ENCODE data around the gene TSGA10IP.

TSGA10IP gene

DNA sequence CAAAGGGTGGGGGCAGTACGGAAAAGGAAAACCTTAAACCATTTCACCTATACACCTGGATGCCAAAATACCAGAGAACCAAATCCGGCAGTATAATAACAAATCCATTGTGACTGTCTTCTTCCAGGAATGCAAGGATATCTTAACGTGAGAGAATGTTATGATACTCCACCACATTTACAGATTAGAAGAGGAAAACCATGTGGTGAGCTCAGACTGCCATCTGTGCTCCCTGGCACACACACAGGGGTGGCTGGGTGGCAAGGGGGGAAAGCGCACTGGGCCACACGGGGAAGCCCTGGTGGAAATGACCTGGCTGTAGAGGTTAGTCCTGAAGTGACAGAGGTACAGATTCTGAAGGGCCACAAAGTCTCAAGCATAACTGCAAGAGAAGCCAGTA is 46.8 kb downstream of the TSGA10IP start:
- no peaks in the 10 kb centered on the region for H3K79me2 ChIP-seq (ENCODE audit: insufficient read depth, low read length)
- H3K27ac ChIP-seq (ENCODE audit: low read length), result no peak overlapping the region
- H3K9me3 ChIP-seq (ENCODE audit: insufficient read depth, low read length, severe bottlenecking), result no peaks in the 10 kb centered on the region
- H3K4me3 ChIP-seq (ENCODE audit: low read depth in 1 of 2, low read length in 2 of 2), result no peak overlapping the region
- H3K9ac ChIP-seq (ENCODE audit: low read depth, low read length), result no peak overlapping the region
- TF ChIP-seq CTCF (IDR thresholded peaks at IDR 0.05; ENCODE audit: borderline replicate concordance, extremely low read depth, low read length, poor library complexity, severe bottlenecking) (no peak), EZH2 (IDR thresholded peaks at IDR 0.05; ENCODE audit: borderline replicate concordance, low read depth, low read length, severe bottlenecking) (no peak)
- DNase-seq (no peak), ATAC-seq (ENCODE audit: insufficient read depth, low read depth) (no peak)
- peaks cover 7% of the 10 kb centered on the region for H3K36me3 ChIP-seq (ENCODE audit: insufficient read depth, low read length)
- H2AFZ ChIP-seq (ENCODE audit: low read depth, low read length), result no peak overlapping the region
- H3K4me2 ChIP-seq (ENCODE audit: insufficient read depth, low read length), result no peak overlapping the region
- no peaks in the 10 kb centered on the region for H4K20me1 ChIP-seq (ENCODE audit: insufficient read depth, low read length)
- no peaks in the 10 kb centered on the region for H3K27me3 ChIP-seq (ENCODE audit: insufficient read depth, low read length, poor library complexity)
- H3K4me1 ChIP-seq (ENCODE audit: insufficient read depth, low read length), result peaks cover 3% of the 10 kb centered on the region

DNA sequence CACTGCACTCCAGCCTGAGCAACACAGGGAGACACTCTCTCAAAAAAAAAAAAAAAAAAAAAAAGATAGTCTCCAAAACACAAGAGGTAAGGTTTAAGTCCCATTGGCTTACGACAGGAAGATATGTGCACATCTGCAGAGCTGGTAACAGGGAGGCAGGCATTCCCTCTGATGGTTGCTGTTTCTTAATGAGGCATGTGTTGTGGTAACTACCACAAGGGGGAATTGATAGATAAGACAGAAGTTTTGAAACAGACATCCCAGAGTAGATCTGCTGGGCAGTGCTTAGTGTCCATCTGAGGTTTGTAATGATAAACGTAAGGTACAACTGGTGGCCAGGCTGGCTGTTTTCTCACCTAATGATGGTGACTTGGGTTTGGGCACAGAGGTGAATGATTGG is 52.0 kb downstream of the TSGA10IP start:
- no peak for TF ChIP-seq EZH2 (IDR thresholded peaks at IDR 0.05; ENCODE audit: borderline replicate concordance, low read depth, low read length, severe bottlenecking)
- TF ChIP-seq CTCF (IDR thresholded peaks at IDR 0.05; ENCODE audit: borderline replicate concordance, extremely low read depth, low read length, poor library complexity, severe bottlenecking), result no peak
- H3K27me3 ChIP-seq (ENCODE audit: insufficient read depth, low read length, poor library complexity), result no peaks in the 10 kb centered on the region

GRCh38 chr11:66001942-66002647 is 56.8 kb downstream of the TSGA10IP start, which contains the start of the genes BANF1 and EIF1AD:
Gene BANF1, plus strand, starts transcription at chr11:66002503. Its CDS starts 748 bp downstream, at chr11:66003251.
Gene EIF1AD, minus strand, starts transcription at chr11:66002157. Its CDS starts 1,768 bp downstream, at chr11:66000389.
- ATAC-seq (ENCODE audit: insufficient read depth, low read depth), result peak; percentile 93
- H4K20me1 ChIP-seq (ENCODE audit: insufficient read depth, low read length), result peaks cover 40% of the 10 kb centered on the region
- peak within 1 kb of the TSS; percentile 77 to 92 for H3K4me3 ChIP-seq (ENCODE audit: low read depth in 1 of 2, low read length in 2 of 2)
- H2AFZ ChIP-seq (ENCODE audit: low read depth, low read length), result peak within 1 kb of the TSS; percentile 84
- peak within 1 kb of the TSS; percentile 74 for H3K9ac ChIP-seq (ENCODE audit: low read depth, low read length)
- peak within 1 kb of the TSS; percentile 88 for H3K27ac ChIP-seq (ENCODE audit: low read length)
- DNase-seq, result peak; percentile 98
- peaks cover 39% of the 10 kb centered on the region for H3K4me1 ChIP-seq (ENCODE audit: insufficient read depth, low read length)
- H3K27me3 ChIP-seq (ENCODE audit: insufficient read depth, low read length, poor library complexity), result no peaks in the 10 kb centered on the region
- TF ChIP-seq CTCF (IDR thresholded peaks at IDR 0.05; ENCODE audit: borderline replicate concordance, extremely low read depth, low read length, poor library complexity, severe bottlenecking) (no peak), EZH2 (IDR thresholded peaks at IDR 0.05; ENCODE audit: borderline replicate concordance, low read depth, low read length, severe bottlenecking) (no peak)
- peaks cover 62% of the 10 kb centered on the region for H3K36me3 ChIP-seq (ENCODE audit: insufficient read depth, low read length)
- H3K9me3 ChIP-seq (ENCODE audit: insufficient read depth, low read length, severe bottlenecking), result no peaks in the 10 kb centered on the region
- H3K79me2 ChIP-seq (ENCODE audit: insufficient read depth, low read length), result peaks cover 50% of the 10 kb centered on the region
- H3K4me2 ChIP-seq (ENCODE audit: insufficient read depth, low read length), result peak within 1 kb of the TSS; percentile 71

More for the DNA sequence above, 52.0 kb downstream of the TSGA10IP start:
- no peak overlapping the region for H3K4me2 ChIP-seq (ENCODE audit: insufficient read depth, low read length)
- peaks cover 17% of the 10 kb centered on the region for H3K4me1 ChIP-seq (ENCODE audit: insufficient read depth, low read length)
- peaks cover 35% of the 10 kb centered on the region for H3K79me2 ChIP-seq (ENCODE audit: insufficient read depth, low read length)
- no peak overlapping the region for H3K4me3 ChIP-seq (ENCODE audit: low read depth in 1 of 2, low read length in 2 of 2)
- no peaks in the 10 kb centered on the region for H3K9me3 ChIP-seq (ENCODE audit: insufficient read depth, low read length, severe bottlenecking)
- ATAC-seq (ENCODE audit: insufficient read depth, low read depth) (no peak), DNase-seq (no peak)
- peaks cover 39% of the 10 kb centered on the region for H3K36me3 ChIP-seq (ENCODE audit: insufficient read depth, low read length)
- H3K27ac ChIP-seq (ENCODE audit: low read length), result no peak overlapping the region
- H4K20me1 ChIP-seq (ENCODE audit: insufficient read depth, low read length), result peaks cover 18% of the 10 kb centered on the region
- no peak overlapping the region for H3K9ac ChIP-seq (ENCODE audit: low read depth, low read length)
- no peak overlapping the region for H2AFZ ChIP-seq (ENCODE audit: low read depth, low read length)

All from DND-41 (cell line).